Adrenal gland (tissue), 12 donors: ENCODE results near the gene DYSF. TPM values are rescaled to one million over a fixed set of nuclear protein-coding genes. Genes with fewer than 3 reads are reported as not detected.

Experiments used
- DNase-seq, 7 donors: peaks; one replicate each; pipeline ENCODE4 v3.0.0-alpha.2; 2019 to 2020
- H3K27ac ChIP-seq, 5 donors: fragments of 200-600 bp; sonication (generic) in 4 of 5; 1 replicate in 3 of 5; 2 replicates in 2 of 5; pipeline versions ENCODE4 v1.5.1 to v1.8.0; 2016 to 2020; ENCODE audit warnings: mild to moderate bottlenecking in 1 of 5
- H3K27me3 ChIP-seq: fragments of 200-600 bp; 2 replicates; pipeline ENCODE4 v1.8.0; 2021
- H3K36me3 ChIP-seq, 2 donors: fragments of 200-600 bp; replicated peaks in 1 of 2; 1 replicate in 1 of 2; 2 replicates in 1 of 2; pipeline versions ENCODE4 v1.5.1 to v1.8.0; 2018 to 2022
- H3K4me1 ChIP-seq, 2 donors: fragments of 200-600 bp; replicated peaks in 1 of 2; 1 replicate in 1 of 2; 2 replicates in 1 of 2; pipeline versions ENCODE4 v1.5.1 to v1.8.0; 2018 to 2021
- H3K4me3 ChIP-seq, 4 donors: fragments of 200-600 bp; sonication (generic) in 3 of 4; one replicate each; pipeline ENCODE4 v1.5.1; 2016 to 2018
- H3K9me3 ChIP-seq, 3 donors: fragments of 200-600 bp; sonication (generic) in 1 of 3; replicated peaks in 1 of 3; 1 replicate in 2 of 3; 2 replicates in 1 of 3; pipeline versions ENCODE4 v1.5.1 to v1.8.0; 2016 to 2021
- CTCF ChIP-seq, 6 experiments: fragments of 450-650 bp in 4 of 6; fragments of 200-600 bp in 2 of 6; sonication (generic) in 1 of 6; IDR thresholded peaks; 1 replicate in 5 of 6; 2 replicates in 1 of 6; pipeline versions ENCODE4 v1.5.1 to v1.8.0; 2016 to 2021; ENCODE audit warnings: antibody characterized with exemption in 6 of 6, mild to moderate bottlenecking in 2 of 6, moderate library complexity in 1 of 6
- POLR2A ChIP-seq, 2 donors: fragments of 450-650 bp; IDR thresholded peaks; one replicate each; pipeline ENCODE4 v1.6.1; 2017; ENCODE audit warnings: antibody characterized with exemption in 2 of 2, mild to moderate bottlenecking in 2 of 2, moderate library complexity in 1 of 2
- WGBS, 4 donors: extraction: QIAGEN DNeasy Blood & Tissue Kit in 2 of 4; methylation state at CpG; one replicate each; pipeline versions ENCODE4 v1.1.5 to v1.1.7; 2013 to 2017; 5-methylcytosine and 5-hydroxymethylcytosine counted together
- intact Hi-C, 2 donors: fragments of 100-400 bp; cut with DNase I; formaldehyde crosslinking; loops; one replicate each; pipeline versions ENCODE4 v1.14.1 to v1.15.0; 2022 to 2023
- polyA plus RNA-seq, 3 donors: library from polyadenylated mRNA; stranded (reverse); fragments of 200-250 nt in 2 of 3; fragments of 350-450 nt in 1 of 3; fragmentation: Illumina TruSeq in 1 of 3; extraction: RNeasy Lipid Tissue Mini Kit (QIAGEN cat#74804) in 1 of 3; gene quantifications; one replicate each; pipeline ENCODE4 v1.2.3, GENCODE V29; 2013 to 2014
- total RNA-seq, 9 donors: library from RNA; depleted of rRNA in 4 of 9; stranded (reverse); fragments of >200 nt in 4 of 9; fragments of 120-200 nt in 1 of 9; fragmentation: NEBNext Ultra II Directional in 1 of 9; extraction: Animal tissue kit (Norgen Biotek cat#: 25700) in 1 of 9; gene quantifications; one replicate each; pipeline versions ENCODE4 v1.1.0 to v1.2.4, GENCODE V29; 2013 to 2023
- donor health status: healthy with polysubstance abuse.
- donor health status: Bipolar disorder and iron deficiency.
- donor health status: DM: yes; HTN: yes; CAD: no.
- donor health status: DM: no; HTN: no; CAD: no.
- donor health status: DM: no; HTN: no; CAD: no.
- donor health status: DM: yes; HTN: yes; CAD: no.

DYSF gene
- total and polyA plus RNA-seq, 12 donors: 3.2 to 22.4 (median 15.3) TPM

GRCh38 chr2:71613953-71614925 lies 160.9 kb downstream of the DYSF start:
- H3K27me3 ChIP-seq: no peaks in the 10 kb centered on the region
- peak in 4 of 7 donors; percentile 11 to 49 (median 12) for DNase-seq
- H3K4me1 ChIP-seq: peaks cover 20 to 35% of the 10 kb centered on the region in 2 donors
- H3K4me3 ChIP-seq: no peak overlapping the region
- no peaks in the 10 kb centered on the region for H3K36me3 ChIP-seq
- intact Hi-C loops: loop anchor here in 1 of 2 donors (5.0 kb wide), 1 partner anchor 183 kb away; no protein-coding TSS in a partner anchor
- peak overlapping the region in 4 of 5 donors; percentile 51 to 85 (median 68) for H3K27ac ChIP-seq
- no peak for TF ChIP-seq CTCF (IDR thresholded peaks at IDR 0.05)
- no peak for TF ChIP-seq POLR2A (IDR thresholded peaks at IDR 0.05)
- WGBS, 4 donors: 86 to 93% (median 91%) methylated on average over 5 to 8 of the region's 8 CpGs
- H3K9me3 ChIP-seq: no peaks in the 10 kb centered on the region

DNA sequence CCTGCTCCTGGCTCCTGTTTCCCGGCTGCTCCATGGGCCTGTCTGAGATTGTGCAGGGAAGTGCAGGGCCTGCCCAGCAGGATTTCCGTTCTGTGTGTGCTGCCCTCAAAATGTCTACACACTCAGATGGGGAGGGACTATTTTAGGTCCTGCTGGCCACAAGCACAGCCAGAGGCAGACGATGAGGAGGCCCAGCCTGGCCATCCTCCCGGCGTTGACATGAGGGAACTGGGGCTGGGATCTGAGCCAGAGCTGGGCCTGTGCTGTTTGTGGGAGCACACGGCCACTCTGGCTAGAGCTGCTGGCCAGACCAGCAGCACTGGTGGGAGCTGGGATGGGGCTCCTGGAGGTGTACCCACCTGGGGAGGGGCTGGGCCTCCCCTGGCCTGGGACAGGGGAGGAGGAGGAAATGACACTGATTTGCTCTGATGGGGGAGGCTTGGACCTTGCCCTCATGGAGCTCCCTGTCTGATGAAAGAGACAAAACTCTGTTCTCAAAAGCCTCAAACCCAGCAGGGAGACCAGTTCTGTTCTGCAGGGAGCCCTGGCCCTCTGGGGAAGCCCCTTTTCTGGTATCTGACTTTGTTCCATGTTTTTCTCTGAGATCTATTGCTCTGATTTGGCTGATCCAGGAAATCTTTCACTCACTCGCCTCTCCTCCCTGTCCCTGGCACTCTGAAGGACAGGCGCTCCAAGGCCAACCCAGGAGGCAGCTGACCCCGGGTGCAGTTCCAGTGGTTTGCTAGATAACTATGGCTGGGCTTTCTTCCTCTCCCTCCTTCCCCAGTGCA lies 161.8 kb downstream of the DYSF start:
- 25 to 34% (median 27%) methylated on average over 7 to 9 of the region's 9 CpGs for WGBS, 4 donors
- Histone ChIP-seq H3K27ac (peak overlapping the region in 4 of 5 donors; percentile 51 to 85 (median 68)), H3K36me3 (no peaks in the 10 kb centered on the region), H3K9me3 (no peaks in the 10 kb centered on the region), H3K4me3 (no peak overlapping the region), H3K27me3 (no peaks in the 10 kb centered on the region), H3K4me1 (peaks cover 19 to 30% of the 10 kb centered on the region in 2 donors)
- TF ChIP-seq POLR2A (IDR thresholded peaks at IDR 0.05) (peak in 1 of 2 donors; percentile 19), CTCF (IDR thresholded peaks at IDR 0.05) (peak in 2 of 6 experiments; percentile 13 to 20)
- DNase-seq: peak; percentile 60 to 87 (median 80)
- intact Hi-C loops: loop anchor here in 1 of 2 donors (5.0 kb wide), 1 partner anchor 182 kb away; no protein-coding TSS in a partner anchor

- Histone ChIP-seq H3K27ac (peak overlapping the region in 4 of 5 donors; percentile 51 to 85 (median 68)), H3K36me3 (no peaks in the 10 kb centered on the region), H3K4me1 (peaks cover 19 to 30% of the 10 kb centered on the region in 2 donors), H3K9me3 (no peaks in the 10 kb centered on the region), H3K27me3 (no peaks in the 10 kb centered on the region), H3K4me3 (no peak overlapping the region)
- TF ChIP-seq POLR2A (IDR thresholded peaks at IDR 0.05): no peak
- TF ChIP-seq CTCF (IDR thresholded peaks at IDR 0.05): no peak
- WGBS, 4 donors: 75 to 81% (median 77%) methylated on average over 11 to 13 of the region's 13 CpGs
- peak in 3 of 7 donors; percentile 10 to 21 (median 13) for DNase-seq
- intact Hi-C loops: no loop called here
These were observed 162.7 kb downstream of the DYSF start for GRCh38 chr2:71615767-71616730.
